HCT116 (cell line): Measurements from ENCODE around the gene WDR45B. TPM values are rescaled to one million over a fixed set of nuclear protein-coding genes. Genes with fewer than 3 reads are reported as not detected.

ENCODE experiments used
- ATAC-seq: fragments of 200-7000 bp; cut with Tn5 transposase; 2 replicates; pipeline ENCODE4 v1.9.1; 2020; ENCODE audit warnings: mild to moderate bottlenecking, moderate library complexity
- BruUV-seq: library from RNA; stranded (reverse); fragments of 400-500 nt; replicated peaks from 2 replicates; lab custom pipeline; 2021; lab: Mats Ljungman, UMichigan
- CTCF ChIA-PET: fragments of 300-600 bp; sonication (Branson Sonifier 250); formaldehyde crosslinking; loops from one replicate; lab custom pipeline; 2021; ENCODE audit warnings: antibody characterized with exemption; lab: Charles Lee
- POLR2A ChIA-PET: fragments of 300-600, 350-600 bp; sonication (Branson Sonifier 250); formaldehyde crosslinking; loops from one replicate; lab custom pipeline; 2021; ENCODE audit warnings: antibody characterized with exemption; lab: Charles Lee
- RAD21 ChIA-PET, 2 experiments: fragments of 300-600 bp; sonication (Branson Sonifier 250); formaldehyde crosslinking; loops; one replicate each; lab custom pipeline; 2023; ENCODE audit warnings: low total read pairs in 2 of 2; ENCODE audit not compliant: uncharacterized antibody in 2 of 2, unreplicated experiment in 2 of 2, low non-redundant PET in 1 of 2; lab: Charles Lee
- DNase-seq: peaks from one replicate; pipeline ENCODE4 v3.0.0-alpha.2; 2010; ENCODE audit warnings: low read depth, low spot score
- H2AFZ ChIP-seq: fragments of 200-600 bp; shearing (Covaris generic), sonication (generic); 2 replicates; pipeline ENCODE4 v1.6.1; 2017; ENCODE audit warnings: low read depth, mixed run types, mixed read lengths, antibody characterized with exemption, low read length; ENCODE audit not compliant: poor library complexity, severe bottlenecking
- H3K27ac ChIP-seq: 2 replicates; pipeline ENCODE4 v1.5.1; 2012; ENCODE audit warnings: low read depth, low read length
- H3K27me3 ChIP-seq: fragments of 200-600 bp; sonication (generic); 2 replicates; pipeline ENCODE4 v1.6.1; 2016; ENCODE audit warnings: mixed run types, low read length, mixed read lengths; ENCODE audit not compliant: insufficient read depth
- H3K36me3 ChIP-seq, 2 experiments: fragments of 200-500 bp in 1 of 2; fragments of 200-600 bp in 1 of 2; sonication (Bioruptor generic) in 1 of 2; sonication (generic) in 1 of 2; 2 replicates each; pipeline versions ENCODE4 v1.5.1 to v1.6.1; 2014 to 2016; ENCODE audit warnings: low read length in 2 of 2, inconsistent platforms in 1 of 2, mixed read lengths in 1 of 2, mixed run types in 1 of 2; ENCODE audit not compliant: insufficient read depth in 2 of 2, control insufficient read depth in 1 of 2
- H3K4me1 ChIP-seq, 2 experiments: fragments of 200-600 bp in 1 of 2; sonication (generic) in 1 of 2; 2 replicates each; pipeline versions ENCODE4 v1.5.1 to v1.6.1; 2012 to 2017; ENCODE audit warnings: low read length in 2 of 2, inconsistent platforms in 1 of 2, mild to moderate bottlenecking in 1 of 2, mixed read lengths in 1 of 2, mixed run types in 1 of 2, moderate library complexity in 1 of 2; ENCODE audit not compliant: insufficient read depth in 2 of 2, control insufficient read depth in 1 of 2
- H3K4me2 ChIP-seq: fragments of 200-600 bp; sonication (generic); 2 replicates; pipeline ENCODE4 v1.6.1; 2017; ENCODE audit warnings: mixed run types, low read length, mixed read lengths
- H3K4me3 ChIP-seq, 2 experiments: fragments of 200-600 bp in 1 of 2; sonication (generic) in 1 of 2; replicated peaks in 1 of 2; 2 replicates each; pipeline ENCODE4 v1.5.1; 2011 to 2016; ENCODE audit warnings: low read length in 2 of 2, control low read depth in 1 of 2, low read depth in 1 of 2, mild to moderate bottlenecking in 1 of 2, mixed read lengths in 1 of 2, mixed run types in 1 of 2
- H3K79me2 ChIP-seq: fragments of 200-600 bp; sonication (generic); 2 replicates; pipeline ENCODE4 v1.6.1; 2017; ENCODE audit warnings: mild to moderate bottlenecking, mixed run types, low read length, moderate library complexity, mixed read lengths; ENCODE audit not compliant: insufficient read depth
- H3K9ac ChIP-seq: fragments of 200-600 bp; sonication (generic); 2 replicates; pipeline ENCODE4 v1.6.1; 2016; ENCODE audit warnings: low read length, mixed read lengths
- H3K9me2 ChIP-seq: fragments of 200-600 bp; sonication (generic), shearing (Covaris generic); 2 replicates; pipeline ENCODE4 v1.6.1; 2017; ENCODE audit warnings: mixed run types, mild to moderate bottlenecking, moderate library complexity; ENCODE audit not compliant: insufficient read depth
- H3K9me3 ChIP-seq, 2 experiments: fragments of 200-500 bp in 1 of 2; fragments of 200-600 bp in 1 of 2; sonication (Bioruptor generic) in 1 of 2; sonication (generic) in 1 of 2; 2 replicates each; pipeline ENCODE4 v1.6.1; 2014 to 2017; ENCODE audit warnings: low read length in 2 of 2, mixed read lengths in 2 of 2, inconsistent platforms in 1 of 2, low read depth in 1 of 2, mild to moderate bottlenecking in 1 of 2, mixed run types in 1 of 2, moderate library complexity in 1 of 2; ENCODE audit not compliant: control insufficient read depth in 1 of 2, insufficient read depth in 1 of 2
- H4K20me1 ChIP-seq: fragments of 200-600 bp; sonication (generic), shearing (Covaris generic); 2 replicates; pipeline ENCODE4 v1.6.1; 2017; ENCODE audit warnings: mixed run types, mild to moderate bottlenecking, moderate library complexity; ENCODE audit not compliant: insufficient read depth
- CTCF ChIP-seq, 3 experiments: fragments of 200-600 bp in 1 of 3; sonication (generic) in 1 of 3; IDR thresholded peaks in 2 of 3; conservative IDR thresholded peaks in 1 of 3; 2 replicates each; pipeline ENCODE4 v1.5.1; 2012 to 2017; ENCODE audit warnings: low read depth in 2 of 3, low read length in 2 of 3, antibody characterized with exemption in 1 of 3, borderline replicate concordance in 1 of 3, control low read depth in 1 of 3, mild to moderate bottlenecking in 1 of 3, mixed read lengths in 1 of 3, mixed run types in 1 of 3, moderate library complexity in 1 of 3; ENCODE audit not compliant: insufficient read depth in 1 of 3
- EGR1 ChIP-seq: IDR thresholded peaks from 2 replicates; pipeline ENCODE4 v1.6.1; 2012; ENCODE audit warnings: low read depth
- ELF1 ChIP-seq: IDR thresholded peaks from 2 replicates; pipeline ENCODE4 v1.6.1; 2012; ENCODE audit warnings: low read depth, borderline replicate concordance
- MAX ChIP-seq: IDR thresholded peaks from 2 replicates; pipeline ENCODE4 v1.6.1; 2012
- POLR2A ChIP-seq: IDR thresholded peaks from 2 replicates; pipeline ENCODE4 v1.7.0; 2011; ENCODE audit warnings: borderline replicate concordance; ENCODE audit not compliant: insufficient read depth, insufficient read length; ENCODE audit errors: extremely low read depth
- POLR2AphosphoS5 ChIP-seq: IDR thresholded peaks from 2 replicates; pipeline ENCODE4 v1.6.1; 2011; ENCODE audit warnings: mild to moderate bottlenecking, low read depth, low read length, moderate library complexity
- RAD21 ChIP-seq: IDR thresholded peaks from 2 replicates; pipeline ENCODE4 v1.6.1; 2012; ENCODE audit warnings: low read depth, mild to moderate bottlenecking
- REST ChIP-seq: IDR thresholded peaks from 2 replicates; pipeline ENCODE4 v1.6.1; 2012; ENCODE audit warnings: low read depth
- SIN3A ChIP-seq: IDR thresholded peaks from 2 replicates; pipeline ENCODE4 v1.6.1; 2012; ENCODE audit warnings: low read depth
- TCF7L2 ChIP-seq: IDR thresholded peaks from 2 replicates; pipeline ENCODE4 v1.7.0; 2011; ENCODE audit warnings: borderline replicate concordance, inconsistent platforms; ENCODE audit not compliant: insufficient read depth, insufficient read length; ENCODE audit errors: extremely low read depth
- YY1 ChIP-seq: IDR thresholded peaks from 2 replicates; pipeline ENCODE4 v1.6.1; 2011; ENCODE audit warnings: low read length, low read depth, moderate library complexity, mild to moderate bottlenecking; ENCODE audit not compliant: insufficient replicate concordance; ENCODE audit errors: extremely low read depth
- ZNF274 ChIP-seq: fragments of 200-500 bp; sonication (Bioruptor generic); IDR thresholded peaks from 2 replicates; pipeline ENCODE4 v1.6.1; 2014; ENCODE audit warnings: mild to moderate bottlenecking, low read depth, low read length, inconsistent platforms
- intact Hi-C: fragments of 100-400 bp; cut with micrococcal nuclease; formaldehyde crosslinking; loops from 2 replicates; pipeline ENCODE4 v1.10.0; 2022
- total RNA-seq: library from RNA; stranded (reverse); gene quantifications from one replicate; pipeline ENCODE4 v1.2.1, GENCODE V29; 2021; ENCODE audit not compliant: unreplicated experiment

WDR45B gene
- total RNA-seq, 1 experiment from 2014 or later, result 117 TPM

GRCh38 chr17:82599674-82600661 is 48.3 kb downstream of the WDR45B start (continued):
- TF ChIP-seq MAX, result no peak
- no peak for TF ChIP-seq TCF7L2
- TF ChIP-seq YY1, result no peak
- TF ChIP-seq SIN3A, result no peak

GRCh38 chr17:82598256-82599119 is 49.8 kb downstream of the WDR45B start:
- H3K9ac ChIP-seq, result no peak overlapping the region
- DNase-seq (no peak), ATAC-seq (no peak)
- H3K27ac ChIP-seq, result no peak overlapping the region
- intact Hi-C loops, result no loop called here
- H4K20me1 ChIP-seq, result no peaks in the 10 kb centered on the region
- no peak overlapping the region for H3K4me3 ChIP-seq
- no peaks in the 10 kb centered on the region for H3K9me2 ChIP-seq
- peaks cover 54 to 83% of the 10 kb centered on the region in 2 experiments for H3K36me3 ChIP-seq
- ChIA-PET POLR2A (no interaction called here), CTCF (no interaction called here), RAD21 (no interaction called here)
- no peak overlapping the region for H3K4me2 ChIP-seq
- no peak overlapping the region for H2AFZ ChIP-seq
- peaks cover 6 to 9% of the 10 kb centered on the region in 2 experiments for H3K4me1 ChIP-seq
- H3K79me2 ChIP-seq, result peaks cover 82% of the 10 kb centered on the region
- no TSS peak for BruUV-seq
- H3K9me3 ChIP-seq, result no peaks in the 10 kb centered on the region
- no peaks in the 10 kb centered on the region for H3K27me3 ChIP-seq
- TF ChIP-seq TCF7L2 (no peak), EGR1 (no peak), SIN3A (no peak), CTCF (IDR thresholded peaks at IDR 0.05 in 2 of 3, conservative IDR thresholded peaks at IDR 0.05 in 1 of 3; ENCODE audit: borderline replicate concordance in 1 of 3, insufficient read depth in 1 of 3, low read depth in 2 of 3, low read length in 2 of 3) (no peak), MAX (no peak), POLR2AphosphoS5 (no peak), POLR2A (no peak), ZNF274 (no peak), RAD21 (no peak), REST (no peak), ELF1 (no peak)
